Ovary (tissue), 9 donors: ENCODE measurements around the gene LMBR1. TPM values are rescaled to one million over a fixed set of nuclear protein-coding genes. Genes with fewer than 3 reads are reported as not detected.

ENCODE experiments used
- DNase-seq, 5 donors: peaks; one replicate each; pipeline ENCODE4 v3.0.0-alpha.2; 2019 to 2020
- H3K27ac ChIP-seq, 2 donors: fragments of 200-600 bp; one replicate each; pipeline versions ENCODE4 v1.5.1 to v1.8.0; 2019 to 2022
- H3K27me3 ChIP-seq: fragments of 200-600 bp; one replicate; pipeline ENCODE4 v1.8.0; 2022
- H3K36me3 ChIP-seq: fragments of 200-600 bp; sonication (generic); one replicate; pipeline ENCODE4 v1.5.1; 2019
- H3K4me1 ChIP-seq: one replicate; pipeline ENCODE4 v1.8.1; 2013; ENCODE audit warnings: mild to moderate bottlenecking, moderate library complexity; ENCODE audit not compliant: insufficient read depth
- H3K4me3 ChIP-seq: fragments of 200-600 bp; sonication (generic); one replicate; pipeline ENCODE4 v1.5.1; 2017
- H3K9me3 ChIP-seq, 2 donors: fragments of 200-600 bp in 1 of 2; sonication (generic) in 1 of 2; one replicate each; pipeline versions ENCODE4 v1.5.1 to v1.8.1; 2013 to 2019; ENCODE audit warnings: mild to moderate bottlenecking in 1 of 2, moderate library complexity in 1 of 2
- EP300 ChIP-seq: sonication (generic); formaldehyde crosslinking; IDR thresholded peaks from one replicate; pipeline ENCODE4 v1.6.1; 2017; ENCODE audit warnings: antibody characterized with exemption
- POLR2A ChIP-seq: fragments of 450-650 bp; IDR thresholded peaks from one replicate; pipeline ENCODE4 v1.6.1; 2017; ENCODE audit warnings: antibody characterized with exemption, mild to moderate bottlenecking, moderate library complexity
- WGBS, 3 donors: extraction: QIAGEN DNeasy Blood & Tissue Kit in 1 of 3; methylation state at CpG; one replicate each; pipeline versions ENCODE4 v1.1.5 to v1.1.7; 2013 to 2017; 5-methylcytosine and 5-hydroxymethylcytosine counted together
- intact Hi-C, 4 donors: fragments of 100-400 bp; cut with DNase I; formaldehyde crosslinking; loops; one replicate each; pipeline versions ENCODE4 v1.11.0 to v1.15.1; 2022 to 2023
- polyA plus RNA-seq, 2 donors: library from polyadenylated mRNA; stranded (reverse); fragments of 200-250 nt in 1 of 2; fragments of 350-450 nt in 1 of 2; fragmentation: Illumina TruSeq in 1 of 2; extraction: RNeasy Lipid Tissue Mini Kit (QIAGEN cat#74804) in 1 of 2; gene quantifications; one replicate each; pipeline ENCODE4 v1.2.3, GENCODE V29; 2013 to 2014
- total RNA-seq, 7 donors: library from RNA; depleted of rRNA in 2 of 7; stranded (reverse); fragments of >200 nt in 2 of 7; fragmentation: NEBNext Ultra II Directional in 3 of 7; extraction: Animal tissue kit (Norgen Biotek cat#: 25700) in 3 of 7; gene quantifications; one replicate each; pipeline versions ENCODE4 v1.1.0 to v1.2.4, GENCODE V29; 2016 to 2023
- TF ChIP-seq, protein P1 (sequence below), 3 donors: fragments of 450-650 bp in 2 of 3; fragments of 200-600 bp in 1 of 3; IDR thresholded peaks; one replicate each; pipeline versions ENCODE4 v1.5.1 to v1.8.0; 2016 to 2022; ENCODE audit warnings: antibody characterized with exemption in 3 of 3, mild to moderate bottlenecking in 1 of 3
- donor health status: DM: no; HTN: no; CAD: no; lungs with moderate emphysema.
- donor health status: DM: no; HTN: no; CAD: no.
- donor health status: Bipolar disorder and iron deficiency.
- donor health status: DM: yes; HTN: yes; CAD: no.
- donor health status: DM: no; HTN: no; CAD: no.
- donor health status: DM: yes; HTN: yes; CAD: no.

The LMBR1 gene
- total and polyA plus RNA-seq, 9 donors: 20.0 to 77.1 (median 54.2) TPM

DNA sequence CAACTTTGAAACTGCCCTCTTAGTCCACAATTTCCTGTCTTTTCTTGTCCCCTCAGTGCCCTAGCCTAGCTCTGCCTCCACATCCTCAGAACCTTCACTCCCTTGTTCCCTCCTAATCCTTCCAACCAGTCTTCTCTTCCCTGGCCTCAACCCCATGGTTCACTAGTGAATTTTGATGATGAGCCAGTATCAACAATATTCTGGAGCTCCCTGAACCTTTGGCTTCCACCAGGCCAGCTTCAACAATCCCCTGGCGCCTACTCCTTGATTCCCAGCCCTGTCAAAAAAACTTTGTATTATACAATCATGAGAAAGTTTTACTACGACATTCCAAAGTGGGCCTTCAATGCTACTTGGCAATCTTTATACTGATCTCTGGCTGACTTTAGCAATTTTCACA is 116.5 kb downstream of the LMBR1 start:
- Histone ChIP-seq H3K36me3 (no peaks in the 10 kb centered on the region), H3K27ac (no peak overlapping the region), H3K4me1 (no peaks in the 10 kb centered on the region), H3K27me3 (no peaks in the 10 kb centered on the region), H3K4me3 (no peak overlapping the region), H3K9me3 (no peaks in the 10 kb centered on the region)
- no peak for DNase-seq
- WGBS, 3 donors: 88 to 96% (median 89%) methylated on average over 2 of the region's 2 CpGs
- intact Hi-C loops: no loop called here
- no peak for TF ChIP-seq POLR2A
- TF ChIP-seq, protein P1, sequence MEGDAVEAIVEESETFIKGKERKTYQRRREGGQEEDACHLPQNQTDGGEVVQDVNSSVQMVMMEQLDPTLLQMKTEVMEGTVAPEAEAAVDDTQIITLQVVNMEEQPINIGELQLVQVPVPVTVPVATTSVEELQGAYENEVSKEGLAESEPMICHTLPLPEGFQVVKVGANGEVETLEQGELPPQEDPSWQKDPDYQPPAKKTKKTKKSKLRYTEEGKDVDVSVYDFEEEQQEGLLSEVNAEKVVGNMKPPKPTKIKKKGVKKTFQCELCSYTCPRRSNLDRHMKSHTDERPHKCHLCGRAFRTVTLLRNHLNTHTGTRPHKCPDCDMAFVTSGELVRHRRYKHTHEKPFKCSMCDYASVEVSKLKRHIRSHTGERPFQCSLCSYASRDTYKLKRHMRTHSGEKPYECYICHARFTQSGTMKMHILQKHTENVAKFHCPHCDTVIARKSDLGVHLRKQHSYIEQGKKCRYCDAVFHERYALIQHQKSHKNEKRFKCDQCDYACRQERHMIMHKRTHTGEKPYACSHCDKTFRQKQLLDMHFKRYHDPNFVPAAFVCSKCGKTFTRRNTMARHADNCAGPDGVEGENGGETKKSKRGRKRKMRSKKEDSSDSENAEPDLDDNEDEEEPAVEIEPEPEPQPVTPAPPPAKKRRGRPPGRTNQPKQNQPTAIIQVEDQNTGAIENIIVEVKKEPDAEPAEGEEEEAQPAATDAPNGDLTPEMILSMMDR (IDR thresholded peaks at IDR 0.05): no peak
- TF ChIP-seq EP300: no peak

DNA sequence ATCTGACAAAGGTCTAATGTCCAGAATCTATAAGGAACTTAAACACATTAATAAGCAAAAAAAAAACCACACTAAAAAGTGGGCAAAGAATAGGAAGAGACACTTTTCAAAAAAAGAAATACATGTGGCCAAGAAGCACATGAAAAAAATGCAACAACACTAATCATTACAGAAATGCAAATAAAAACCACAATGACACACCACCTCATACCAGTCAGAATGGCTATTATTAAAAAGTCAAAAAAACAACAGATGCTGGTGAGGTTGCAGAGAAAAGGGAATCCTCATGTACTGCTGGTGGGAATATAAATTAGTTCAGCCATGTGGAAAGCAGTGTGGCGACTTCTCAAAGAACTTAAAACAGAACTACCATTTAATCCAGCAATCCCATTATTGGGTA is 119.0 kb downstream of the LMBR1 start:
- no peak overlapping the region for H3K4me3 ChIP-seq
- H3K4me1 ChIP-seq: no peaks in the 10 kb centered on the region
- no peak for DNase-seq
- no peaks in the 10 kb centered on the region for H3K27me3 ChIP-seq
- H3K36me3 ChIP-seq: no peaks in the 10 kb centered on the region
- no peak overlapping the region for H3K27ac ChIP-seq
- H3K9me3 ChIP-seq: no peaks in the 10 kb centered on the region
- intact Hi-C loops: no loop called here
- no peak for TF ChIP-seq EP300
- TF ChIP-seq POLR2A: no peak
- TF ChIP-seq, protein P1 (IDR thresholded peaks at IDR 0.05): no peak
- WGBS, 3 donors: 98 to 100% (median 98%) methylated on average over 1 of the region's 1 CpG

DNA sequence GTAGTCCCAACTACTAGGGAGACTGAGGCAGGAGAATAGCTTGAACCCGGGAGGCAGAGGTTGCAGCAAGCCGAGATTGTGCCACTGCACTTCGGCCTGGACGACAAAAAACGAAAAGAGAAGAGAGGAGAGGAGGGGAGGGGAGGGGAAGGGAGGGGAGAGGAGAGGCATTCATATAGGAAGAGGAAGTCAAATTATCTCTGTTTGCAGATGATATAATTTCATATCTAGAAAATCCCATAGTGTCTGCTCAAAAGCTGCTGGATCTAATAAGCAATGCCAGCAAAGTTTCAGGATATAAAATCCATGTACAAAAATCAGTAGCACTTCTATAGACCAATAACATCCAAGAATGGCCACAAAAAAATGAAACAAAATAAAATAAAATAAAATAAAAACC is 120.3 kb downstream of the LMBR1 start:
- H3K4me1 ChIP-seq: peaks cover 2% of the 10 kb centered on the region
- WGBS, 3 donors: 81 to 94% (median 87%) methylated on average over 5 of the region's 5 CpGs
- TF ChIP-seq POLR2A (no peak), EP300 (no peak)
- TF ChIP-seq, protein P1 (IDR thresholded peaks at IDR 0.05): no peak
- H3K27ac ChIP-seq: no peak overlapping the region
- H3K4me3 ChIP-seq: no peak overlapping the region
- no peaks in the 10 kb centered on the region for H3K36me3 ChIP-seq
- H3K27me3 ChIP-seq: no peaks in the 10 kb centered on the region
- no peaks in the 10 kb centered on the region for H3K9me3 ChIP-seq
- no peak for DNase-seq
- intact Hi-C loops: no loop called here

DNA sequence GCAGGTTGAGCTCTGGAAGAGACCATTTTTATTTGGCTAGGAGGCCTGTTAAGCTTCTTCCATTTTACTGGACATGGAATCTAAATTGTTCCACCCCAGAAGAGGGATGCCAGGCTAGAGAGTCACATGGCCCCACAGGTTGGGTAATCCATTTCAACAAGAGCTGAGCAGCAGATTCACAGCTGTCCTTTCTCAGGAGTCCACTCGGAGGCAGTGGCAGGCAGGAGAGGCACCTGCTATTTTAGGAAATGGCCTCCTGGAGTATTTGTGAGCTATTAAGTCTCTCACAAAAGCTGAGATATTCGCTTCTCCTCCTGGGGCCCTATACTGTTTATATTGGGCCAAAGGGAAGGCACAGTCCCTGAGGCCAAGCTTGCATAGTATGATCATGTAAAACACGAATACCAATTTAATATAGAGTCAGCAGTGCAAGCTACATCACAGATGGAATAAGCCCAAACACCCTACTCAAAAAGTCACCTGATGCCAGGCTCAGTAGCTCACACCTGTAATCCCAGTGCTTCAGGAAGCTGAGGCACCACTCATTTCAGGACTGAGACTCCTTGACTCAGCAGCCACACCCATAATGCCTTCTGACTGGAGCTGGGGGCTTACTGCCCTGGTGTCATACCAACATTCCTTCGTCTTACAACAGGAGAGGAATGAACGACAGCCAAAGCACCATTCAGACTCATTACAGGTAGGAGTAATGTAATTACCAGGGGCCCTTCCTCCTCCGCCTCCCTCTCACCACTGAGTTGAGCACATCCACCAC is 124.1 kb downstream of the LMBR1 start:
- intact Hi-C loops: loop anchor here in 1 of 4 donors (10.0 kb wide), 1 partner anchor 974 kb away; no protein-coding TSS in a partner anchor
- TF ChIP-seq, protein P1 (IDR thresholded peaks at IDR 0.05): no peak
- TF ChIP-seq EP300 (no peak), POLR2A (no peak)
- 95 to 97% (median 95%) methylated on average over 6 of the region's 6 CpGs for WGBS, 3 donors

More for the DNA sequence above, 124.1 kb downstream of the LMBR1 start:
- Histone ChIP-seq H3K9me3 (no peaks in the 10 kb centered on the region), H3K27me3 (peaks cover 3% of the 10 kb centered on the region), H3K27ac (no peak overlapping the region), H3K4me1 (peaks cover 2% of the 10 kb centered on the region), H3K36me3 (no peaks in the 10 kb centered on the region), H3K4me3 (no peak overlapping the region)
- DNase-seq: no peak
